Measurements from ENCODE around the gene PRMT1. TPM values are rescaled to one million over a fixed set of nuclear protein-coding genes. Genes with fewer than 3 reads are reported as not detected.

PRMT1 gene
- total and polyA plus RNA-seq, 2 of the 13 experiments (the other 11 are each of a cell fraction or from before 2014, with no cell fraction given): 324 to 374 TPM

DNA sequence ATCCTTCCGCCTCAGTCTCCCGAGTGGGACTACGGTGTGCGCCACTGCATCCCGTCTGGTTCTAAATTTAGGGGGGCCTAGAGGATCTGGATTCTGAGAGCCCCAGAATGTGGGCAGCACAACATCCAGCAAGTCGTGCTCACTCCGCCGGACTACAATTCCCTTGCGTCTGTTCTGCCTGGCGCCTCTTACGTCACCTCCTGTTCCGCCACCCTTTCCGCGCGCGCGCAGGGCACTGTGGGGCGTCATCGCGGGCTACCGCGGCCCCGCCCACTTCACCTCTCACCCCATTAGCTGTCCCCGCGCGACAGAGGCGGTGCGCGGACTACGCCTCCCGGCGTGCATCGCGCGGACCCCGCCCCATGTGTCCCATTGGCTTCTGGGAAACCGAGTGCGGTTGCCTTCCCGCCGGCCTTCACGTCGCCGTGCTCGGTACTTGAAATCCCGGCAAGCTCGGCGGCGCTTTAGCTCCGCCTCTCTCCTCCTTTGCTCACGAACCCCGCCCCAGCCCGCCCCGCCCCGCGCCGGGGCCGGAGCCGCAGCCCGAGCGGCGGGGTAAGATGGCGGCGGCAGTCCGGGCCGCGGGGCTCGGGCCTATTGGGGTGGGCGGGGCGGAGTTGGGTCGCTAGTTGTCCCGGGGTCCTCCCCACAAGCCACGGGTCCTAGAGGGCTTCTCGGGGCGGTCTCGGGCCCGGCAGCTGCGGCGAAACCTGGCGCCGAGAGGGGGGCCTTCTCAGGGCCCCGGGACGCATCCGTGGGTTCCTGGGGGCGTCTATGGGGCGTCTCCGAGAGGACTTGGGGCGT, 35.2 kb upstream of the PRMT1 start, which contains the start of gene SCAF1 (continued):
- TF ChIP-seq, protein P1, sequence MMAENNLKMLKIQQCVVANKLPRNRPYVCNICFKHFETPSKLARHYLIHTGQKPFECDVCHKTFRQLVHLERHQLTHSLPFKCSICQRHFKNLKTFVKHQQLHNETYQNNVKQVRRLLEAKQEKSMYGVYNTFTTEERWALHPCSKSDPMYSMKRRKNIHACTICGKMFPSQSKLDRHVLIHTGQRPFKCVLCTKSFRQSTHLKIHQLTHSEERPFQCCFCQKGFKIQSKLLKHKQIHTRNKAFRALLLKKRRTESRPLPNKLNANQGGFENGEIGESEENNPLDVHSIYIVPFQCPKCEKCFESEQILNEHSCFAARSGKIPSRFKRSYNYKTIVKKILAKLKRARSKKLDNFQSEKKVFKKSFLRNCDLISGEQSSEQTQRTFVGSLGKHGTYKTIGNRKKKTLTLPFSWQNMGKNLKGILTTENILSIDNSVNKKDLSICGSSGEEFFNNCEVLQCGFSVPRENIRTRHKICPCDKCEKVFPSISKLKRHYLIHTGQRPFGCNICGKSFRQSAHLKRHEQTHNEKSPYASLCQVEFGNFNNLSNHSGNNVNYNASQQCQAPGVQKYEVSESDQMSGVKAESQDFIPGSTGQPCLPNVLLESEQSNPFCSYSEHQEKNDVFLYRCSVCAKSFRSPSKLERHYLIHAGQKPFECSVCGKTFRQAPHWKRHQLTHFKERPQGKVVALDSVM (CRISPR knock-in tag; IDR thresholded peaks at IDR 0.05): no peak
- TF ChIP-seq, protein P2, sequence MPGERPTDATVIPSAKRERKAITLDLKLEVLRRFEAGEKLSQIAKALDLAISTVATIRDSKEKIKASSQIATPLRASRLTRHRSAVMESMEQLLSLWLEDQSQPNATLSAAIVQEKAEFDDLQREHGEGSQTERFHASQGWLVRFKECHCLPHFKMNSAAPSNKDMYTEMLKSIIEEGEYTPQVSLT (CRISPR knock-in tag; IDR thresholded peaks at IDR 0.05; ENCODE audit: borderline replicate concordance, low read depth): no peak
- peak; percentile 75 for TF ChIP-seq ZNF747 (CRISPR knock-in tag; IDR thresholded peaks at IDR 0.05; ENCODE audit: borderline replicate concordance)
- peak; percentile 16 for TF ChIP-seq ZSCAN31 (CRISPR knock-in tag; IDR thresholded peaks at IDR 0.05; ENCODE audit: low read depth)
- peak; percentile 96 for TF ChIP-seq SP5 (CRISPR knock-in tag; IDR thresholded peaks at IDR 0.05; ENCODE audit: borderline replicate concordance, low read depth)
- no peak for TF ChIP-seq SMYD3 (CRISPR knock-in tag; IDR thresholded peaks at IDR 0.05)
- TF ChIP-seq ZNF558 (CRISPR knock-in tag; IDR thresholded peaks at IDR 0.05; ENCODE audit: borderline replicate concordance): no peak
- TF ChIP-seq ZNF782 (CRISPR knock-in tag; IDR thresholded peaks at IDR 0.05; ENCODE audit: borderline replicate concordance): no peak
- TF ChIP-seq KLF16 (CRISPR knock-in tag; IDR thresholded peaks at IDR 0.05): peak in 1 of 2 experiments; percentile 85; a peak in 2 of 4 replicates
- no peak for TF ChIP-seq CBX2 (IDR thresholded peaks at IDR 0.05; ENCODE audit: low read depth, low read length)
- TF ChIP-seq CBX2 (CRISPR knock-in tag; IDR thresholded peaks at IDR 0.05; ENCODE audit: low read depth): no peak
- no peak; the same call in 1 of the 2 replicates for TF ChIP-seq ZNF567 (CRISPR knock-in tag; IDR thresholded peaks at IDR 0.05; ENCODE audit: borderline replicate concordance)
- no peak for TF ChIP-seq AHR (CRISPR knock-in tag; IDR thresholded peaks at IDR 0.05)
- TF ChIP-seq ZNF615 (CRISPR knock-in tag; IDR thresholded peaks at IDR 0.05; ENCODE audit: borderline replicate concordance): no peak
- no peak for TF ChIP-seq MAF1 (CRISPR knock-in tag; IDR thresholded peaks at IDR 0.05; ENCODE audit: borderline replicate concordance)
- TF ChIP-seq NCOA2 (CRISPR knock-in tag; IDR thresholded peaks at IDR 0.05): peak; percentile 31; the same call in 1 of the 2 replicates
- TF ChIP-seq GATAD2A (CRISPR knock-in tag; IDR thresholded peaks at IDR 0.05): peak; percentile 36; the same call in 1 of the 2 replicates
- TF ChIP-seq ZNF598 (CRISPR knock-in tag; IDR thresholded peaks at IDR 0.05; ENCODE audit: borderline replicate concordance): 0 out of 2 replicates have a peak, but pooled peaks have one; percentile 38
- 0 out of 2 replicates have a peak, but pooled peaks have one; percentile 30 for TF ChIP-seq ZNF589 (CRISPR knock-in tag; conservative IDR thresholded peaks at IDR 0.05)
- TF ChIP-seq ZNF768 (CRISPR knock-in tag; IDR thresholded peaks at IDR 0.05): no peak
- peak; percentile 24; the same call in 1 of the 2 replicates for TF ChIP-seq ZNF674 (CRISPR knock-in tag; IDR thresholded peaks at IDR 0.05; ENCODE audit: low read depth)
- peak; percentile 43; the same call in 1 of the 2 replicates for TF ChIP-seq ARID5B (CRISPR knock-in tag; IDR thresholded peaks at IDR 0.05)
- TF ChIP-seq MYC (CRISPR knock-in tag; IDR thresholded peaks at IDR 0.05; ENCODE audit: borderline replicate concordance): peak; percentile 81
- TF ChIP-seq KLF12 (CRISPR knock-in tag; IDR thresholded peaks at IDR 0.05; ENCODE audit: borderline replicate concordance): peak; percentile 97

Data from HepG2 (cell line).